ENCODE data around the gene LOXL4. TPM values are rescaled to one million over a fixed set of nuclear protein-coding genes. Genes with fewer than 3 reads are reported as not detected.

The LOXL4 gene
- total RNA-seq, 1 donor from 2014 or later, result not detected

DNA sequence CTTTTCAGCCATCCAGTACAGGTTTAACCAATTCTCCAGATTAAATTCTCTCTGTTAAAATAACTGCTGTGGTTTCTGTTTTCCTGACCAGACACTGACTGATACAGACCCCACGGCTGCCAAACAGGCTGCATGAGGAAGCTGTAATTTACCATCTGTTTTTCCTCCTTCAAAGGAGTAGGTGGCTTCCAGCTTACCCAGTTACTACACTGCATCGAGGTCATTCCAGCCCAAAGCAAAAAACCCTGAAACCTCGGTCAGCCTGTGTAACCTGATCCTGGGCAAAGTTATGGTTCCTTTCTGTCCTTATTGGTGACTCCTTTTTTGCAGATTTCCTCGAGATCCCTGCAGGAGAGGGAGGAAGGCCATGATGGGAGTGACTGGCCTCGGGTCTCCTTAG is 27.9 kb upstream of the LOXL4 start:
- DNase-seq (ENCODE audit: low spot score in 2 of 2), result no peak

DNA sequence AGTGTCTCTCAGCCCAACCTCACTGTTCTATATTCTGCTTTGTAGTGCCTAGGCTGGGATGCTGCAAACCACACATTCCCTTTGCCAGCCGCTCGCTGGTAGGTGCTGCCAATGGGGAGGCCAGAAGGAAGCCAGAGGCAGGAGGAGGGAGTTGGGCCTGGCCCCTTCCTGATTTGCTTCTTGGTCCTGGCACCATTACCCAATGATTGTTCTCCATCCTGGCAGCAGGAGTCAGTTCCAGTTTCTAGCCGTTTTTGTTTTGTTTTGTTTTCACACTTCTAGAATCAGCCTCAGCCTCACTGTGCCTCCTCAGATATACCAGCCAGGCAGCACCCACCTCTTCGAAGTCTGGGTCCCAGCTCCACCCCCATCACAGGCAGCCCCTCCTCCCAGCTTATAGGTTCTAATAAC is 27.4 kb upstream of the LOXL4 start:
- FAIRE-seq, result no peak
- DNase-seq (ENCODE audit: low spot score in 2 of 2), result peak in 1 of 2 donors; percentile 34

More for the DNA sequence above, 27.9 kb upstream of the LOXL4 start:
- no peak for FAIRE-seq

DNA sequence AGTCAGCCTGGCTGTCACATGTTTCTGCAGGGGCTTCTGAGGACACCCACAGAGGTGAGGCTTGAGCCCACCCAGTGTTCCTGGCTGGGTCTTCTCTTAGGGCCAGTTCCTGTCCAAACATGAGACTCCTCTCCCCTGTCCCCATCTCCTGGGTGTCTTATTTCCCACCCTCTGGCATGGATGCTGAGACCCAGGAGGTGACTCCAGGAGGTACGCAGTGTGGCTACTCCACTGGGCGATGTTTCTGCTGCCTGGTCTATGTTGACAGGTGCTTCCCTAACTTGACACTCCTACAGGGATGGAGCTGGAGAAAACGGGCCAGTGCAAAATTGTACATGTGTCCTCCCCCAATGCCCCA is 26.3 kb upstream of the LOXL4 start:
- no peak for FAIRE-seq
- no peak for DNase-seq (ENCODE audit: low spot score in 2 of 2)

DNA sequence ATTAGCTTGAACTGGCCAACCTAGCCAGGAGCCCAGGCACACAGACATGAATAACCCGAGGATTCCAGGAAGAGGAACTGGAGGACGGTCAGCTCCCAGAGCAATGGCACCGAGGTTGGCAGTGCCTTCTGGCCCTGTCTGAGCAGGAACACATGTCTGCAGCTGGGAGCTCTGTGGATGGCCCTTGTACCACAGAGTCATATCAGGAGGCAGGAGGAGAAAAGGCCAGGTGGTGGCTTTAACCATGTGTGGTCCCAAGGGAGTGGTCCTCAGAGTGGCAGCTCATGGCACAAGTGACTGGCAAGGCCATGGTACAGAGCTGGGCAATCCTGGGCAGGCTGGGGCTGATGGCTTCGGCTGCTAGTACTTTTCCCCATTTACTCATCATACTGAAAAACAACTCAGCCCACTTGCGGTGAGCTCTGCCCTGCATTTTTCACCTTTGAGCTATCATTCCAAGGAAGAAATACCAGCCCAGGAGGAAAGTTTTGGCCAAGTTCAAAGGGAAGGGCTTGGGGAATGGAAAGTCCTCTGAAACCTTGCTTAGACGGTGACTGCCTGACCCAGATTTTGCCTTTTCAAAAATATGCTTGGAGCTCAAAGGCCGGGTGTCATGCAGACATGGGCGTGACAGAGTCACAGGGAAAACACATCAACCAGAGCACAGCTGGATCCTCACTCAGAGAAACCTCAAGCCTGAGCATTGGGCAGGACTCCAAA is 25.7 kb upstream of the LOXL4 start:
- DNase-seq (ENCODE audit: low spot score in 2 of 2) (no peak), FAIRE-seq (no peak)

DNA sequence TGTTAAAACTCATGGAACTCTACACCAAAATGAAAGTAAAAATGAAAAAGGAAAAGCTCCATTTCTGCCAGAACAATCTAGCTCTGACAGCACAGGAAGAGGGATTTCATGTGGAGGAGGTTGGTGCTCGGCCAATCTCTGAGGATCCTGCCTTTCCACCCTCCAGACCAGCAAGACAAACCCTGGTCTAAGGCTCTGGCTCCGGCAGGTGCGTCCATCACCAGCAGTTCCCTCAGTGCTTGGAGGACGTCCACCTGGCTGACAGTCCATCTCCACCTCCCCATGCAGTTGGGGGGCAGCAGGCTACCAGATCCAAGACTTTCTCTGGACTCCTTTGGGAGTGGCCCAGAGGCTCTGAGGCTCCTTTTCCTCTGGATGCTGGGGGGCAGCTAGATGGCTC is 25.0 kb upstream of the LOXL4 start:
- FAIRE-seq (no peak), DNase-seq (ENCODE audit: low spot score in 2 of 2) (no peak)

DNA sequence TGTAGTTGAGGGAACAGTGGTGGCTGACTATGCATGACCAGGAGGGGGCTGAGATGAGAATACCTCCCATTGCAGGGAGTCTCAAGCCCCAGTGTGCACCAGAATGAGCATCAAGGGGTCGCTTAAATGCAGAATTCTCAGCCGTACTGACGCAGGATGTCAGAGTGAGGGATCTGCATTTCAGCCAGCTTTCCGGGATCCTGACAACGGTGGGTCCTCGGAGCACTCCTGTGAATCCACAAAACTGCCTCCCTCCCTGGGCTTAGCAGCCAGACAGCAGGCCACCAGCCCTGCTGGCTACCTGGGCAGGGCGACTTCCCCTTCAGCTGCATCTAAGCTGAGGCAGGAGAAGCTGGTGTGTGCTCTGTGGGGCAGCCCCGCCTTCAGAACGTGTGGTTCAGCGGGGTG is 21.8 kb upstream of the LOXL4 start:
- FAIRE-seq (no peak), DNase-seq (ENCODE audit: low spot score in 2 of 2) (no peak)

DNA sequence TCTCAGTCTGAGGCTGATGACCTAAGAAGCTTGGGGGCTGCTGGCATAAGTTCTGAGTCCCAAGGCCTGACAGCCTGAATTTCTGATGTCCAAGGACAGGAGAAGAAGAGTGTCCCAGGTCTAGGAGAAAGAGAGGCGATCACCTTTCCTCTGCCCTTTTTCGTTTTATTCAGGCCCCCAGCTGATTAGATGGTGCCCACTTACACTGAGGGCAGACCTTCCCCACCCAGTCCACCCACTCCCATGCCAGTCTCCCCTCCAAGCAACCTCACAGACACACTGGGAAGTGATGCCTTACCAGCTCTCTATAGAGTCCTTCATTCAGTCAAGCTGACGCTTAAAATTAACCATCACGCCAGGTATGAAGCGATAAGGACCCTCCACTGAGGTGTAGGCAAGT is 19.3 kb upstream of the LOXL4 start:
- FAIRE-seq, result no peak

DNA sequence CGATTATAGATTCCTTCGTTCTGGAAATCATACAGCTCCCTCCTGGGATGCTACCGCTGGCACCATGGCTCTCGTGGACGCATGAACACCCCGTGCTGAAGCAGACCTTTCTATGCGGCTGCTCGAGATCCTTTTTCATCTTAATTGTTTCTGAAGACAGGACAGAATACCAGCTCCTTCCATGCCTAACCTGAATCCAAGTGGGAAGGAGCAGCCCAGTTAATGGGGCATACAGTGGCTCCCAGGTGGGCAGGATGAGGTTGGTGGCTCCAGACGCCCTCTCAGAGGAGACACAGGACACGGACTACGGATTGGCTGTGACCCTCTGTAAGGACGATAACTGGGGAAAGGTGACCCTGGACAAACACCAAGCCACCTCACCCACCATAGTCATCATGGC is 18.4 kb upstream of the LOXL4 start:
- FAIRE-seq (no peak), DNase-seq (ENCODE audit: low spot score in 2 of 2) (no peak)

More for the DNA sequence above, 19.3 kb upstream of the LOXL4 start:
- DNase-seq (ENCODE audit: low spot score in 2 of 2), result no peak

DNA sequence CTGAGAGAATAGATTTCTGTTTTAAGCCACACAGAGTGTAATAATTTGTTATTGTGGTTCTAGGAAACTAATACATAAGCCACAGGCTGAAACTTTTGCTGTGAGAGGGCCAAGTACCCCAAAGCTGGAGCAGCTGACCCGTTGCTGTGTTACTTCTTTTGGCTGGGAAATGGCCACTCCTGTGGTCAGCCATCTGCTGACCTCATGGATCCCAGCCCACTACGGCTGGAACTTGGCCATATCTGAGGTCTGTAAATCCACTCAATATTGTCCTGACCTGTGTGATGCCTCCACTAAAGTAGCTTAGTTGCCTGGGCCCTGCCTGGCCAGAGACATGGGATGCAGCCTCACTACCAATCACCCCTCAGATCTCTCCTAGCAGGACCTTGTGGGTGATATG is 17.4 kb upstream of the LOXL4 start:
- FAIRE-seq (no peak), DNase-seq (ENCODE audit: low spot score in 2 of 2) (no peak)

DNA sequence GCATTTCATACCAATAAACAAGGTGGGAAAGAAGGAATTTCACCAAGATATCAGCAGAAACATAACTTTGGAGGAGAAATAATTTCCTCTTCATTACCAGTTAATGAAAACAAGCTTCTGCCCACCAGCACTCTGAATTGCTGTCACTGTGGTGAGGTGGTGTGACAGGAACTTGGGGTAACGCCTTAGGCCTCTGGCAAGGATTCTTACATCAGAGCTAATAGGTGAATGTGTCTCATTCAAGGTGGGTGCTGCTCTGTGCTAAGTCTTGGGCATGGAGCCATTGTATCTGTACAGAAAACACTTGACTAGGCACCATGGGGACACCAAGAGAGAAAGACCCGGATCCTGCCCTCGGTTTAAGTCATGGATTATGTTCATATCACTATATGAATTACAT is 8.3 kb upstream of the LOXL4 start:
- FAIRE-seq, result no peak
- DNase-seq (ENCODE audit: low spot score in 2 of 2), result no peak

DNA sequence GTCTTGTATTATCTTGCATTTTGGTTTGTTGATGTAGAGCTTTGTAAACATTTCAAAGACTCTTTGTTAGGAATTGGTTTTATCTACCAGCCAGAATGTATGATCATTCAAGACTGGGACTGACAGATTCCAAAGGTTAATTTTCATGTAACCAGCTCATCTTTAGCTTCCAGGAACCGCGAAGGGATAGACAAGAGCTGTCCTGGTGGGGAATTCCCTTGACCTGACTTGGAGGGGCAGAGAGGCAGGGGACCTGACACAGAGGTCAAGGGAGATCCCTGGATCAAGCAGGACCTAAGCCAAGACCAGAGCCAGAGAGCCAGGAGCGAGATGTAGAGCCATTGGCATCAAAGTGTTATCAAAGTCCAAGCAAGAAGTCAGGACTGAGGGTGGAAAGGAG is 6.6 kb upstream of the LOXL4 start:
- FAIRE-seq (no peak), DNase-seq (ENCODE audit: low spot score in 2 of 2) (no peak)

DNA sequence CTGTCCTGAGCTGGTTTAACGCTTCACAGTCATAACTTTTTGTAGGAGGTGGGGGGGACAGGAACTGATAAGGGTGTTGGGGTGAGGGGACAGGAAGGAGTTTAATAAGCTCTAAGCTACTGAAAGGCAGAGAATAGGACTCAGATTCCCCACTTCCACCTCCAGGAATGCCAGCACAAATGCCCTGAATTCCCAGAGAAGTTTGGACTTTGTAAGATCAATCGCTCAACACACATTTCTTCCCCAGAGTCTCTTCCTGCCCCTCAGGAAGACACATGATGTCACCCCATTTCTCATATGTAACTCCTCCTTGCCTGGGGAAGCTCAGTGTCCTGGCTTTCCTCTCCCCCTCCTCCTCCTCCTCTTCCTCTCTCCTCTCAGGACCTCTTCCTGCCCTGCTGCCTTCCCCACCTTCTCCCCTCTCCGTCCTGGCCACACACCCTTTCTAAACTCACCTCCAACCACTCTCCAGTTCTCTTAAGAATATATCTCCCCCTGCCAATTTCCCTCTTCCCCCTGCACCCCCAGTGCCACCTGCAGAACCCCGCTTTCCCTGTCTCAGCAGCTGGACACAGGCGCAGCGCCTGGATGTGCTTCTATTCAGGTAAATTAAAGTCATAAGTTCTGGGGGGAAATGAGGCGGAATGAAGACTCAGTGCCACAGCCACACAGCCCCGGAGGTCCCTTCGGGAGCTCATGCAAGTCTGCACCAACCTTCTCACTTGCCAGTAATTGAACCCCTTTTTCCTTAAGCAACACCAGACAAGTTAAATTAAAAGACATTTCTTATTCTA is 5.3 kb upstream of the LOXL4 start:
- no peak for FAIRE-seq
- no peak for DNase-seq (ENCODE audit: low spot score in 2 of 2)

DNA sequence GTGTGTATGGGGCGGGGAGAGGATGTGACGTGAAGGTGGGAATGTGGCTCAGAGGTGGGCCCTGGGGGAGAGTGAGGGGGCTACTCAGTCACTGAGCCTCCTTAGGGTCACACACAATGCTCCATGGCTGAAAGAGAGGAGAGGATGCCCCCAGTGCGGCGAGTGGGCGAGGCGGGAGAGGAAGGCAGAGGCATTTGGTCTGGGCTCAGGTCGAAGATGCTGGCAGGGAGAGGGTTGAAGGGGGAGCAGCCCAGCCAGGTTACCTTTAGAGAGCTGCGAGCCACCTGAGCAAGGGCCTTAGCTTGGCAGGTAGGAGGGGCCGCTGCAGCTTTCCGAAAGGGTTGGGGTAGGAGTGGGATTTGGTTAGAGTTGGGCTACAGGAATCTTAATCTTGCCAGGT is 4.7 kb upstream of the LOXL4 start:
- FAIRE-seq, result no peak
- no peak for DNase-seq (ENCODE audit: low spot score in 2 of 2)

DNA sequence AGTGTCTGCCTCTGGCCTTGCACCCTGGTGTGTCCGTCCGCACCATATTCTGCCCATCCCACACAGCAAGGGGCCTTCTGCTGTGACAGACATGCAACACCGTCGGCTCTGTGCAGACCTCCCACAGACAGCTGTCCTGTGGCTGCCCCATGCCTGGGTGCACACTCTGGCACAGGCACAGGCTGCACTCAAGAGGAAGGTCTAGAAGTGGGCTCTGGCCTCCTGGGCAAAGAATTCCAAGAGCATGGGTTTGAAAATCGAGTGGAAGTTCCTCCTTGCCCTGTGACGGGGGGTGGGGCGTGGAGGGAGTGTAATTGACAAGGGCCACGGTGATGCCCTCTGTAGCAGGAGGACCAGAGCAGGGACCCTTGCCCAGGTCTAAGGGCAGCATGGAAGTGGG is 4.3 kb upstream of the LOXL4 start:
- FAIRE-seq, result no peak
- no peak for DNase-seq (ENCODE audit: low spot score in 2 of 2)

DNA sequence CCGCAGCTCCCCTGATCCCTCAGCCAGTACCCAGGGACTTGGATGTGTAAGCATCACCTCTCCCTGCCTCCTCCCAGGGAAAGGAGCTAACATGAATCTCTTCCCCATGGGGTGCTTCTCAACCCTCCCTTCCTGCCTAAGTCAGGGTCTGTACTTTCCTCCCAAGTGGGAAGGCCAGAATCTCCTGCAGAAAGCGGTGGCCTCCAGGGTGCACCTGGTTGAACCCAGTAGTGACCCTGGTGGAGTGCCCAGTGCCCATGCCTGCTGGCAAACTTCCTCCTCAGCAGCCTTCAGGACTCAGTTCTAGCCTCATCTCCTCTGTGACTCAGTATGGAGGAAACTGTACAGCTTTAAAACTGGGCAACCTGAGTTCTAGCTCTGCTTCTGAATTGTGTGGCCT is 2.8 kb upstream of the LOXL4 start:
- FAIRE-seq, result no peak
- DNase-seq (ENCODE audit: low spot score in 2 of 2), result no peak

DNA sequence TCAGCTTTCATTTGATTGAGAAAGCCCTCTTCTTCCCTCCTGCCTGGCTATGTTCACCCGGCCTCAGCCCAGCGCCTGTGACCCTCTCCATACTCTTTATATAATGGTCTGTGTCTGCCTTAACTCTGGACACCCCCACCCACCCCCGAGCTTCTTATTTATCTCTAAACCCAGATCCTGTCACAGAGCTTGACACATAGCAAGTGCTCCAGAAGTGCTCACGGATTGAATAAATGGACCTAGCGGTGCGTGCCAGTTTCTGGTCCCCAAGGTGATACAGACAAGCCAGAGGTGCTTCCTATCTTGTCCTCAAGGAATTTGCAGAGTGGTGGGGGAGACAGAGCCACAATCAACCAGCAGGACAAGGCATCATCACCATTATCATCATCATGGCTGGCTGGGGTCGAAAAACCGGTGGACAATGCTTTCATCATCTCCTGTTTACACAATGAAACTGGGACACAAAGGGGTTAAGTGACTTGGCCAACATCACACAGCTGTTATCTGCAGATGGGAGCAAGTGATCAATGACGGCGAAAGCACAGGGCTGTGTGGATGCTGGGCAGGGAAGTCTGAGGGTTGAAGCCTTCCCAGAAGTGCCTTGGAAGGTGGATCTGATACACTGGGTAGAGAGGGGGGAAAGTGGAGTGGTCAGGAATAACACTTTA is 2.2 kb upstream of the LOXL4 start:
- DNase-seq (ENCODE audit: low spot score in 2 of 2) (no peak), FAIRE-seq (no peak)

DNA sequence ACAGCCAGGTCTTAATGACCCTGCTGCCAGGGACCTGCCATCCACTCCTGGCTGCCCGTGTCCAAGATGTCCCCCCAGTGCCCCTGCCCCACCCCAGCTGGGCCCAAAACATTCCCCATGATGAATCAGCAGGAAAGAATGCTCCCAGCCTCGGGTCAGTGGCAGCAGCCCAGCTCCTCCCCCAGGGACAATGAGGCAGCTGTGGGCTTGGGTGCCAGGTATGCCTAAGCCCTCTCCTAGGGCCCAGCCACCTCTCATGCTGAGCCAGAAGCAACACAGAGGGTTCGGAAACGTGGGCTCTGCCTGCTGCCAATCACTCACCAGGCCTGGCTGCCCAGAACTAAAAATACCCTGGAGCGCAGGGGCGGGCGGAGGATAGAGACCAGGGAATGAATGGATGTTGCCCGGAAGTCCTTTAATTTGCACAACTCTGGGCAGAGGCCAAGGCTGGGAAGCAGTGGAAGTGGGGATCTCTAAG is 1.5 kb upstream of the LOXL4 start:
- FAIRE-seq (no peak), DNase-seq (ENCODE audit: low spot score in 2 of 2) (peak; percentile 50 to 71)

DNA sequence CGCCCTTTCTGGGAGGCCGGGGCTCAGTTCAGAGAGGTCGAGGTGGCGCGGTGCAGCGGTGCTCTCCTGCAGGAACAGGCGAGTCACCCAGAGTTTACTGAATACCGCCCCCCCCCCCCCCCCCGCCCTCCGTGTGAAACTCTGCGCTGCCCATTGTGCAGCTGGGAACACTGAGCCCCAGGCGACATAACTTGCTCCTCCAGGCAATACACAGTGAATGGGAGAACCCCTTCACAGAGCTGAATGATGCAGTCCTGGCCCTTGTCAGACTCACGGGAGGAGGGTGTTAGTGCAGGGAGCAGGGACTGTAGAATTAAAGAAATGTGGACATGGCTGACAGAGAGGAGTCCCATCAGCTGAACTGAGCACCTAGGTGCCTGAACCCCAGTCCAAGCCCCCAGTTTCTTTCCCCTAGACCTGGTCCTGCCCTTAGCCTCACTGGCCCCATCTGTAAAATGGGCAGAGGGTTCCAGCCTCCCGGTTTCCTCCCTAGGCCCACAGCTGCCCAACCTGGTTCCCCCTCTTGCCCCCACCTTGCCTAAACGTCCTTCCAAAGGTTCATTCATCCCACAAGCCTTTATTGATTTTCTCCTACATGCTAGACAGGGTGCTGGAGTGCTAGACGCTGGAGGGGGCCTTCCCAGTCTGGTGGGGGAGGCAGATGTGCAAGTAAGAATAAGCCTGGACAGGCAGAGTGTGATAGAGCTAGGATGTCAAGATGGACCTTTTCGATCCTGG is 869 bp upstream of the LOXL4 start:
- FAIRE-seq (no peak), DNase-seq (ENCODE audit: low spot score in 2 of 2) (no peak)

DNA sequence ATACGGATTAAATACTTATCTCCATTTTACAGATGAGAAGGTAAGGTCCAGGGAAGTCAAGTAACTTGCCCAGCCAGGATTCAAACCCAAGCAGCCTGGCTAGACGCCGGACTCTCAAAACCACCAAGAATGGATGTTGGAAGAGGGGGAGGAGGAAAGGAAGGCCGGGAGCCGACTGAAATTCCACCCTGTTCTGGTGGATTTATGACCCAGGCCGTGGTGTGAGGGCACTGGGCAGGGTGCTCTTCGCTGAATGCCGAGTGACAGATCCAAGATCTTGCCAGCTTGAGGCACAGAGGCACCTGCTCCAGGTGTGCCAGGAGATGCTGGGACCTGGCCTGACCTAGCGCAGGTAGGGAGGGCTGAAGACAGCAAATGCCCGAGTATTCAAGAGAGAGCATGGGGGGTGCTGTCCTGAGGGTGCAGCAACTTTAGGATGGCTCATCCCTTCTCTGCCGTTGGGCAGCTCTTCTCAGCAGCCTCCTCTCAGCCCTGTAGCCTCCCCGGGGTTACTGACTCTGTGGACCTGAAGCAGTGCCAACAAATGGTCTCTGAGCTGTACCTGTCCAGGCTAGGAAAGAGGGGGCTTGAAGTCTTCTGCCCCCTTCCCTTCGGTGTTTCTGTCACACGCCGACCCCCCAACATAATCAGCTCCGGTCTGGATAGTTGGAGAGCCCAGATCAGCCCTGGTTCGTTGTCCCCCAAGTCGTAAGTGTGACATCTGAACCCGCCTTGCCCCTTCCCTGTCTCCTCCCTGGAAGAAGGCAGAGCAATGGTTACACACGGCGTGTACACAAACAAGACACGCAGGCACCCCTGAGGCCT is 713 bp downstream of the LOXL4 start:
- DNase-seq (ENCODE audit: low spot score in 2 of 2), result no peak
- no peak for FAIRE-seq

DNA sequence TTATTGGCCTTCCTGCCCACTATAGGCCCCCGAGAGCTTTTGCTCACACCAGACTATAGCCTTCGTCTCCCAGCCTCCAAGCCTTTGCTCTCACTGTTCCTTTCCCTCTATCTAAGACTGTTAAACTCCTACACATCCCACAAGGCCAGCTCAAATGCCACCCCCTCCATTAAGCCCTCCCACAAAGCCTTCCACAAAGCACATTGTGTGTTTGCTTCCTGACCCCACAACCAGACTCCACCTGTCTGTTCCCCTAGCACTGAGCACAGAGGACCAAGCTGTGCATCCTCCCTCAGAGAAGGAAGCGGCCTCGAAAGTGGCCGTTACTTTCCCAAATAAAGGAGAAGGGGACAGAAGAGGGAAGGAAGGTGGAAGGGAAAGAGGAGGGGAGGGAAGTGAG is 1.3 kb downstream of the LOXL4 start:
- DNase-seq (ENCODE audit: low spot score in 2 of 2) (no peak), FAIRE-seq (no peak)
